Limb (tissue), 2 donors: ENCODE results near the gene KCTD7.
A peak's percentile ranks its signal among the peaks of the same experiment; 100 is the strongest.
"Not testable (repeated sequence)": the region's sequence is repeated elsewhere in the genome, so short reads cannot be mapped to it uniquely, and the experiment has no call there.

ENCODE experiments used
- DNase-seq, 2 donors: peaks; one replicate each; pipeline ENCODE4 v3.0.0-alpha.2; 2016; ENCODE audit errors: extremely low spot score in 2 of 2

KCTD7 gene

GRCh38 chr7:66681491-66682349 lies 53.0 kb downstream of the KCTD7 start:
- DNase-seq = peak; percentile 91 to 98

- DNase-seq = no peak
Measured at GRCh38 chr7:66682350-66683093, 53.8 kb downstream of the KCTD7 start.

GRCh38 chr7:66683094-66683769 lies 54.6 kb downstream of the KCTD7 start:
- DNase-seq = not testable (repeated sequence)

- no peak for DNase-seq
Measured at GRCh38 chr7:66683770-66684123, 55.1 kb downstream of the KCTD7 start.

- not testable (repeated sequence) for DNase-seq
Measured at GRCh38 chr7:66685663-66686062, 57.0 kb downstream of the KCTD7 start.

- no peak for DNase-seq
Measured at GRCh38 chr7:66687186-66687585, 58.5 kb downstream of the KCTD7 start.

GRCh38 chr7:66687672-66688071 lies 59.0 kb downstream of the KCTD7 start:
- DNase-seq = not testable (repeated sequence)

GRCh38 chr7:66689081-66689480 lies 60.4 kb downstream of the KCTD7 start:
- DNase-seq = no peak

GRCh38 chr7:66693331-66693730 lies 64.7 kb downstream of the KCTD7 start:
- no peak for DNase-seq
